ENCODE data around the gene EPS8L1. TPM values are rescaled to one million over a fixed set of nuclear protein-coding genes. Genes with fewer than 3 reads are reported as not detected.
A peak's percentile ranks its signal among the peaks of the same experiment; 100 is the strongest.

Gene EPS8L1
- total RNA-seq, 6 donors from 2014 or later: 30.2 to 55.7 (median 43.3) TPM

GRCh38 chr19:55044771-55045716 lies 30.6 kb upstream of the EPS8L1 start:
- no peak overlapping the region for H3K27ac ChIP-seq
- DNase-seq (no peak), ATAC-seq (ENCODE audit: low FRiP score in 2 of 2) (peak; percentile 10 to 12)
- peaks cover 0 to 5% (median 2%) of the 10 kb centered on the region in 4 donors for H3K4me1 ChIP-seq
- TF ChIP-seq POLR2AphosphoS5 (IDR thresholded peaks at IDR 0.05) (no peak), EP300 (IDR thresholded peaks at IDR 0.05) (no peak), POLR2A (IDR thresholded peaks at IDR 0.05) (no peak), CTCF (IDR thresholded peaks at IDR 0.05) (no peak)
- H3K27me3 ChIP-seq: no peaks in the 10 kb centered on the region
- WGBS, 2 donors: 97 to 99% methylated on average over 20 to 26 of the region's 30 CpGs
- peaks cover 32 to 70% (median 60%) of the 10 kb centered on the region in 4 donors for H3K36me3 ChIP-seq
- no peaks in the 10 kb centered on the region for H3K9me3 ChIP-seq
- no peak overlapping the region for H3K4me3 ChIP-seq

DNA sequence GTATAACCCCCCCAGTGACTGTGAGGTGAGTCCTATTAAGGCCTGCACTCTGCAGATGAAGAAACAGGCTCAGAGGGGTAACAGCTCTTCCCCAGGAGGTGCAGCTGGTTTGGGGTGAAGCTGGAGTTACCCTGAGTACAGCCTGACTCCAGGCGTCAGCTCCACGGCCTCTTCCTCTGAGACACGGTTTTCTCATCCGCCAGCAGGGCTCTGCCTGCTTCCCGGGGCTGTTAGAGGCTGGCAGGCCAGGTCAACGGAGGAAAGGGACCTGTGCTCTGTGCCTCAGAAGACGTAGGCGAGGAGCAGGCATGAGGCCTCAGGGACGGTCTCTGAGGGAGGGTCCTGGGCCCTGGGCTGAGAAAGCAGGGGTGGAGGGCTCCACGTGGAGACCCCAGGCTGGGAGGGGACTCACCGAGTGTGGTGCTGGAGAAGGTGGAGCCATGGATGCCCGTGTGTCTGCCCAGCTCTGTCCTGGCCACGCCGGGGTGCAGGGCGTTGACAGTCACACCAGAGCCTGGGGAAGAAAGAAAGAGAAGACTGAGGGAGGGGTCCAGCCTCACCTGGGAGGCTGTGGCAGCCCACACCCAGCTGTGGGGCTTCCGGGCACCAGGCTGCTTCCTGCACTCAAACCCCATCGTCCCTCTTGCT lies 28.6 kb upstream of the EPS8L1 start:
- DNase-seq (no peak), ATAC-seq (ENCODE audit: low FRiP score in 2 of 2) (no peak)
- H3K4me1 ChIP-seq: peaks cover 0 to 2% (median under 1%) of the 10 kb centered on the region in 4 donors
- H3K9me3 ChIP-seq: no peaks in the 10 kb centered on the region
- no peak overlapping the region for H3K27ac ChIP-seq
- H3K36me3 ChIP-seq: peaks cover 32 to 84% (median 63%) of the 10 kb centered on the region in 4 donors
- TF ChIP-seq POLR2AphosphoS5 (IDR thresholded peaks at IDR 0.05) (no peak), POLR2A (IDR thresholded peaks at IDR 0.05) (no peak), CTCF (IDR thresholded peaks at IDR 0.05) (no peak), EP300 (IDR thresholded peaks at IDR 0.05) (no peak)
- H3K27me3 ChIP-seq: no peaks in the 10 kb centered on the region
- no peak overlapping the region for H3K4me3 ChIP-seq
- 84 to 95% methylated on average over 13 to 17 of the region's 17 CpGs for WGBS, 2 donors

DNA sequence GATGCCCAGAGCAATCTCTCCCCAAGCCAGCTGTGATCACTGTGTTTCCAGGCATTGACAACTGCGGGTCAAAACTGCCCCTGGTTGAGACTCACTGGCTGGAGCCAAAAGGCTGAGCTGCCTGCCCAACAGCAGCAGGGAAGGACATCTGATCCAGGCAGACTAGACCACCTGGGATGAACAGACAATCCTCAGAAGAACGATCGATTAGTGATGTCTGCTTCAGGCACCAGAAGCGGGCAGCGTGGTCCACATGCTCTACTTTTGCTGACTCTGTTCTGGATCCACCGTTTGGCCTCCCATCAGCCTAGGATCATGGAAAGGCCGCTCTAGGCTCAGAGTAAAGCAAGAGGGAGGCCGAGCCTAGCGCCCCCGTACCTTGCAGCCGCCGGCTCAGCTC lies 27.7 kb upstream of the EPS8L1 start:
- no peaks in the 10 kb centered on the region for H3K27me3 ChIP-seq
- no peak for TF ChIP-seq POLR2AphosphoS5 (IDR thresholded peaks at IDR 0.05)
- TF ChIP-seq EP300 (IDR thresholded peaks at IDR 0.05): no peak
- TF ChIP-seq CTCF (IDR thresholded peaks at IDR 0.05): no peak
- H3K4me3 ChIP-seq: no peak overlapping the region
- no peaks in the 10 kb centered on the region for H3K4me1 ChIP-seq
- DNase-seq: no peak
- H3K27ac ChIP-seq: no peak overlapping the region
- ATAC-seq (ENCODE audit: low FRiP score in 2 of 2): no peak
- 93 to 95% methylated on average over 7 to 12 of the region's 12 CpGs for WGBS, 2 donors
- no peaks in the 10 kb centered on the region for H3K9me3 ChIP-seq
- H3K36me3 ChIP-seq: peaks cover 32 to 86% (median 64%) of the 10 kb centered on the region in 4 donors

DNA sequence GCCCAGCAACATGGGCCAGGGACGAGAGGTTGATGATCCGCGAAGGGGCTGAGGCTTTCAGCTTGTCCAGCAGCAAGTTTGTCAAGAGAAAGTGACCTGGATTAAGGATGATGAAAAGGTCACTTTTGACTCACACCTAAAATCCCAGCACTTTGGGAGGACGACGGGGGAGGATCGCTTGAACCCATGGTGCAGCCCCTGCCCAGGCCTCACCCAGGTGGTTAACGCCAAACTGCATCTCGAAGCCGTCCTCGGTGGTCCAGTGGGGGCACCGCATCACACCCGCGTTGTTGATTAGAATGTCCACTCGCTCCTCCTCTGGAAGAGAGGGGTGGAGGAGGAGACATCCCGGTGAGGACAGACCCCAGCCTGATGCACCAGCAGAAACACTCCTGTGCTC lies 27.2 kb upstream of the EPS8L1 start:
- H3K4me3 ChIP-seq: no peak overlapping the region
- 94 to 97% methylated on average over 15 of the region's 15 CpGs for WGBS, 2 donors
- DNase-seq (no peak), ATAC-seq (ENCODE audit: low FRiP score in 2 of 2) (no peak)
- H3K9me3 ChIP-seq: no peaks in the 10 kb centered on the region
- H3K36me3 ChIP-seq: peaks cover 32 to 86% (median 66%) of the 10 kb centered on the region in 4 donors
- TF ChIP-seq POLR2A (IDR thresholded peaks at IDR 0.05) (no peak), CTCF (IDR thresholded peaks at IDR 0.05) (no peak), POLR2AphosphoS5 (IDR thresholded peaks at IDR 0.05) (no peak), EP300 (IDR thresholded peaks at IDR 0.05) (no peak)
- H3K4me1 ChIP-seq: no peaks in the 10 kb centered on the region
- H3K27me3 ChIP-seq: no peaks in the 10 kb centered on the region
- H3K27ac ChIP-seq: no peak overlapping the region
